HG03520 (cell line): Measurements from ENCODE around the gene GSTA5.
"Not testable (repeated sequence)": the region's sequence is repeated elsewhere in the genome, so short reads cannot be mapped to it uniquely, and the experiment has no call there.

ENCODE experiments used
- ATAC-seq: cut with Tn5 transposase; IDR thresholded peaks from one replicate; pipeline ENCODE4 v1.9.1; 2021; ENCODE audit warnings: mild to moderate bottlenecking, moderate library complexity; ENCODE audit not compliant: unreplicated experiment

The GSTA5 gene

GRCh38 chr6:52839124-52840055, 1.2 kb downstream of the GSTA5 start:
- peak; percentile 76 for ATAC-seq

GRCh38 chr6:52834481-52834880, 6.1 kb downstream of the GSTA5 start:
- ATAC-seq = no peak

GRCh38 chr6:52830869-52831268, 9.7 kb downstream of the GSTA5 start:
- not testable (repeated sequence) for ATAC-seq

GRCh38 chr6:52829046-52829817, 11.4 kb downstream of the GSTA5 start:
- ATAC-seq = no peak

GRCh38 chr6:52828621-52829020, 12.0 kb downstream of the GSTA5 start:
- not testable (repeated sequence) for ATAC-seq

GRCh38 chr6:52827073-52827783, 13.4 kb downstream of the GSTA5 start:
- ATAC-seq = not testable (repeated sequence)

GRCh38 chr6:52826513-52826912, 14.1 kb downstream of the GSTA5 start:
- no peak for ATAC-seq

- not testable (repeated sequence) for ATAC-seq
Observed at GRCh38 chr6:52825900-52826459, 14.6 kb downstream of the GSTA5 start.

GRCh38 chr6:52825270-52825793, 15.3 kb downstream of the GSTA5 start:
- ATAC-seq = not testable (repeated sequence)

- no peak for ATAC-seq
Observed at GRCh38 chr6:52821842-52822241, 18.8 kb downstream of the GSTA5 start.

- ATAC-seq = no peak
Observed at GRCh38 chr6:52820198-52820597, 20.4 kb downstream of the GSTA5 start.

GRCh38 chr6:52815167-52816092, 25.2 kb downstream of the GSTA5 start:
- ATAC-seq = peak; percentile 80

GRCh38 chr6:52814545-52814944, 26.1 kb downstream of the GSTA5 start:
- ATAC-seq = not testable (repeated sequence)

- not testable (repeated sequence) for ATAC-seq
Observed at GRCh38 chr6:52809777-52810176, 30.8 kb downstream of the GSTA5 start.

GRCh38 chr6:52808660-52809059, 32.0 kb downstream of the GSTA5 start:
- no peak for ATAC-seq

- ATAC-seq = not testable (repeated sequence)
Observed at GRCh38 chr6:52803668-52804255, 36.9 kb downstream of the GSTA5 start, which contains the start of gene GSTA1. Gene GSTA1 (minus strand): TSS chr6:52803816. CDS start chr6:52799267, 4,549 bp downstream.

- ATAC-seq = no peak
Observed at GRCh38 chr6:52802806-52803205, 37.8 kb downstream of the GSTA5 start.

GRCh38 chr6:52801188-52801841, 39.3 kb downstream of the GSTA5 start:
- ATAC-seq = no peak
